ENCODE data around the gene HCFC1.

GRCh38 chrX:153947009-153947769 lies 24.4 kb downstream of the HCFC1 start:
- no peak for TF ChIP-seq YY1 (IDR thresholded peaks at IDR 0.05; ENCODE audit: low read depth, low read length)
- TF ChIP-seq RFX5 (IDR thresholded peaks at IDR 0.05; ENCODE audit: borderline replicate concordance, low read depth, low read length): no peak
- TF ChIP-seq POLR2AphosphoS5 (IDR thresholded peaks at IDR 0.05; ENCODE audit: low read depth, low read length): no peak
- TF ChIP-seq KDM5A (IDR thresholded peaks at IDR 0.05; ENCODE audit: low read length): no peak
- no peak for TF ChIP-seq TAF1 (IDR thresholded peaks at IDR 0.05; ENCODE audit: low read depth, low read length)
